ENCODE data around the gene TNFRSF4. TPM values are rescaled to one million over a fixed set of nuclear protein-coding genes. Genes with fewer than 3 reads are reported as not detected.
"Not testable (repeated sequence)": the region's sequence is repeated elsewhere in the genome, so short reads cannot be mapped to it uniquely, and the experiment has no call there.

TNFRSF4 gene
- total RNA-seq, 1 experiment from 2014 or later = 0.62 TPM

- TF ChIP-seq CTCF (IDR thresholded peaks at IDR 0.05) (no peak), POLR2AphosphoS5 (IDR thresholded peaks at IDR 0.05; ENCODE audit: low read depth, low read length) (no peak), REST (IDR thresholded peaks at IDR 0.05; ENCODE audit: insufficient read depth in 1 of 2, low read depth in 2 of 2, low read length in 1 of 2) (no peak), SIN3A (IDR thresholded peaks at IDR 0.05; ENCODE audit: borderline replicate concordance, insufficient read depth, low read depth, low read length) (no peak), TCF7L2 (IDR thresholded peaks at IDR 0.05; ENCODE audit: low read depth, low read length) (no peak)
- no TSS peak for BruUV-seq (replicated peaks)
- POLR2A ChIA-PET = no interaction called here
- CTCF ChIA-PET = no interaction called here
- H3K36me3 ChIP-seq (ENCODE audit: control insufficient read depth, insufficient read depth, low read length) = no peaks in the 10 kb centered on the region
- no peak overlapping the region for H3K4me3 ChIP-seq (ENCODE audit: low read depth in 2 of 2, low read length in 2 of 2)
- intact Hi-C loops (cut with micrococcal nuclease; ENCODE audit: unreplicated experiment) = loop anchor here (5.0 kb wide), 1 partner anchor 131 kb away; no protein-coding TSS in a partner anchor
- 0 out of 2 replicates have a peak, but pooled peaks cover 4% of the 10 kb centered on the region for H3K4me1 ChIP-seq (ENCODE audit: control insufficient read depth, insufficient read depth, low read length)
- in situ Hi-C loops (cut with HindIII; ENCODE audit: low pct_unique_long_range_greater_than_20kb, low sequenced_read_pairs) = no loop called here
- DNase-seq (ENCODE audit: low read depth, low spot score) (no peak), ATAC-seq (no peak)
- no peaks in the 10 kb centered on the region for H3K9me3 ChIP-seq (ENCODE audit: control insufficient read depth, insufficient read depth, low read depth, low read length)
- no peaks in the 10 kb centered on the region for H3K27me3 ChIP-seq (ENCODE audit: control insufficient read depth, insufficient read depth, low read length)
- H3K27ac ChIP-seq (ENCODE audit: low read length) = no peak overlapping the region
Observed at GRCh38 chr1:1253314-1253713, 39.4 kb upstream of the TNFRSF4 start.

GRCh38 chr1:1250786-1251284 is 36.9 kb upstream of the TNFRSF4 start:
- no peaks in the 10 kb centered on the region for H3K36me3 ChIP-seq (ENCODE audit: control insufficient read depth, insufficient read depth, low read length)
- BruUV-seq (replicated peaks) = no TSS peak
- no peak for TF ChIP-seq POLR2AphosphoS5 (IDR thresholded peaks at IDR 0.05; ENCODE audit: low read depth, low read length)
- TF ChIP-seq CTCF (IDR thresholded peaks at IDR 0.05) = no peak
- no peak for TF ChIP-seq SIN3A (IDR thresholded peaks at IDR 0.05; ENCODE audit: borderline replicate concordance, insufficient read depth, low read depth, low read length)
- TF ChIP-seq TCF7L2 (IDR thresholded peaks at IDR 0.05; ENCODE audit: low read depth, low read length) = no peak
- no peak for TF ChIP-seq REST (IDR thresholded peaks at IDR 0.05; ENCODE audit: insufficient read depth in 1 of 2, low read depth in 2 of 2, low read length in 1 of 2)
- in situ Hi-C loops (cut with HindIII; ENCODE audit: low pct_unique_long_range_greater_than_20kb, low sequenced_read_pairs) (no loop called here), intact Hi-C loops (cut with micrococcal nuclease; ENCODE audit: unreplicated experiment) (loop anchor here (5.0 kb wide), 1 partner anchor 129 kb away; no protein-coding TSS in a partner anchor)
- no peak for DNase-seq (ENCODE audit: low read depth, low spot score)
- no peaks in the 10 kb centered on the region for H3K9me3 ChIP-seq (ENCODE audit: control insufficient read depth, insufficient read depth, low read depth, low read length)
- H3K27me3 ChIP-seq (ENCODE audit: control insufficient read depth, insufficient read depth, low read length) = no peaks in the 10 kb centered on the region
- peaks cover 19% of the 10 kb centered on the region for H3K4me1 ChIP-seq (ENCODE audit: control insufficient read depth, insufficient read depth, low read length)
- H3K4me3 ChIP-seq (ENCODE audit: low read depth in 2 of 2, low read length in 2 of 2) = no peak overlapping the region
- no peak for ATAC-seq
- H3K27ac ChIP-seq (ENCODE audit: low read length) = no peak overlapping the region; the same call in 1 of the 2 replicates
- ChIA-PET CTCF (interaction anchor here (0.6 to 1.2 kb wide), 3 partner anchors 129 to 268 kb away, joined by 4 to 6 read pairs (median 5); no protein-coding TSS in a partner anchor), POLR2A (interaction anchor here (0.7 kb wide), 1 partner anchor 13 kb away, joined by 5 read pairs; no protein-coding TSS in a partner anchor)

GRCh38 chr1:1248009-1248913 is 34.3 kb upstream of the TNFRSF4 start:
- ATAC-seq; H3K9me3 ChIP-seq (ENCODE audit: control insufficient read depth, insufficient read depth, low read depth, low read length); DNase-seq (ENCODE audit: low read depth, low spot score); intact Hi-C loops (cut with micrococcal nuclease; ENCODE audit: unreplicated experiment); POLR2A ChIA-PET; CTCF ChIA-PET; in situ Hi-C loops (cut with HindIII; ENCODE audit: low pct_unique_long_range_greater_than_20kb, low sequenced_read_pairs); H3K27me3 ChIP-seq (ENCODE audit: control insufficient read depth, insufficient read depth, low read length); BruUV-seq (replicated peaks); H3K36me3 ChIP-seq (ENCODE audit: control insufficient read depth, insufficient read depth, low read length); H3K4me3 ChIP-seq (ENCODE audit: low read depth in 2 of 2, low read length in 2 of 2): not testable (repeated sequence)
- Histone ChIP-seq H3K4me1 (ENCODE audit: control insufficient read depth, insufficient read depth, low read length) (peaks cover 36% of the 10 kb centered on the region), H3K27ac (ENCODE audit: low read length) (peak overlapping the region; percentile 44)

All from Panc1 (cell line).